K562 (cell line): ENCODE results near the gene NUP160. TPM values are rescaled to one million over a fixed set of nuclear protein-coding genes. Genes with fewer than 3 reads are reported as not detected.
A peak's percentile ranks its signal among the peaks of the same experiment; 100 is the strongest.
"Not testable (repeated sequence)": the region's sequence is repeated elsewhere in the genome, so short reads cannot be mapped to it uniquely, and the experiment has no call there.

Source experiments
- ATAC-seq: fragments of 200-7000 bp; cut with Tn5 transposase; 3 replicates; pipeline ENCODE4 v1.9.1; 2020; ENCODE audit warnings: moderate library complexity
- BruUV-seq: library from RNA; stranded (reverse); fragments of 400-500 nt; replicated peaks from 2 replicates; lab custom pipeline; 2021; lab: Mats Ljungman, UMichigan
- CTCF ChIA-PET: fragments of 300-600 bp; formaldehyde crosslinking; extraction: SDS; loops from one replicate; lab custom pipeline; 2021; ENCODE audit warnings: low intra/inter-chr PET ratio; lab: Yijun Ruan, JAX
- POLR2A ChIA-PET: fragments of 300-600, 350-650 bp; sonication (Branson Sonifier 250); formaldehyde crosslinking; extraction: SDS; loops from one replicate; lab custom pipeline; 2021; ENCODE audit warnings: antibody characterized with exemption, inconsistent platforms; lab: Yijun Ruan, JAX
- DNase-seq, 4 experiments: peaks; one replicate each; pipeline versions ENCODE4 v3.0.0 to v3.0.0-alpha.2; 2011 to 2018; ENCODE audit warnings: low spot score in 3 of 4, mixed read lengths in 3 of 4; ENCODE audit errors: extremely low read depth in 1 of 4
- FAIRE-seq: peaks from 2 replicates; lab custom pipeline; 2011; peaks lifted over from hg19 to GRCh38; lab: Jason Lieb, UNC
- H2AFZ ChIP-seq: 2 replicates; pipeline ENCODE4 v1.6.0; 2011; ENCODE audit warnings: low read depth, low read length, control low read depth, inconsistent platforms
- H3K27ac ChIP-seq: fragments of 200-600 bp; 3 replicates; pipeline ENCODE4 v1.8.0; 2011; ENCODE audit warnings: low read depth, mild to moderate bottlenecking, control low read depth, inconsistent platforms, low read length, moderate library complexity, mixed read lengths; ENCODE audit errors: extremely low read depth
- H3K27me3 ChIP-seq, 2 experiments: fragments of 300-600 bp in 1 of 2; 2 replicates in 1 of 2; 3 replicates in 1 of 2; pipeline versions ENCODE4 v1.6.0 to v1.8.0; 2011; ENCODE audit warnings: inconsistent platforms in 2 of 2, low read length in 2 of 2, mild to moderate bottlenecking in 1 of 2, mixed read lengths in 1 of 2, moderate library complexity in 1 of 2; ENCODE audit not compliant: control insufficient read depth in 2 of 2, insufficient read depth in 2 of 2
- H3K36me3 ChIP-seq: fragments of 300-600 bp; 3 replicates; pipeline ENCODE4 v1.8.0; 2011; ENCODE audit warnings: mild to moderate bottlenecking, low read length, inconsistent platforms; ENCODE audit not compliant: control insufficient read depth, insufficient read depth
- H3K4me1 ChIP-seq, 2 experiments: fragments of 200-600 bp in 1 of 2; replicated peaks in 1 of 2; 2 replicates in 1 of 2; 3 replicates in 1 of 2; pipeline versions ENCODE4 v1.5.1 to v1.8.0; 2011; ENCODE audit warnings: inconsistent platforms in 2 of 2, low read length in 2 of 2, mild to moderate bottlenecking in 1 of 2, mixed read lengths in 1 of 2, moderate library complexity in 1 of 2; ENCODE audit not compliant: control insufficient read depth in 2 of 2, insufficient read depth in 2 of 2
- H3K4me2 ChIP-seq: 2 replicates; pipeline ENCODE4 v1.6.1; 2011; ENCODE audit warnings: low read length, control low read depth, inconsistent platforms, mixed read lengths; ENCODE audit not compliant: insufficient read depth
- H3K4me3 ChIP-seq: fragments of 200-600 bp; sonication (generic), shearing (Covaris generic); 2 replicates; pipeline ENCODE4 v1.5.1; 2016; ENCODE audit warnings: control low read depth, inconsistent platforms
- H3K79me2 ChIP-seq: fragments of 200-600 bp; 3 replicates; pipeline ENCODE4 v1.8.0; 2011; ENCODE audit warnings: low read length, inconsistent platforms; ENCODE audit not compliant: control insufficient read depth, insufficient read depth
- H3K9ac ChIP-seq, 2 experiments: 2 replicates each; pipeline versions ENCODE4 v1.6.0 to v1.6.1; 2011; ENCODE audit warnings: low read depth in 2 of 2, low read length in 2 of 2, control low read depth in 1 of 2, inconsistent platforms in 1 of 2, mild to moderate bottlenecking in 1 of 2, mixed read lengths in 1 of 2; ENCODE audit not compliant: insufficient read depth in 1 of 2
- H3K9me1 ChIP-seq: one replicate; pipeline ENCODE4 v1.6.0; 2011; ENCODE audit warnings: inconsistent platforms, mild to moderate bottlenecking, low read length, moderate library complexity; ENCODE audit not compliant: control insufficient read depth, insufficient read depth
- H3K9me3 ChIP-seq: replicated peaks from 2 replicates; pipeline ENCODE4 v1.5.1; 2011; ENCODE audit warnings: low read depth, low read length, inconsistent platforms; ENCODE audit not compliant: control insufficient read depth, insufficient read depth
- H4K20me1 ChIP-seq: replicated peaks from 2 replicates; pipeline ENCODE4 v1.6.1; 2011; ENCODE audit warnings: low read length, inconsistent platforms, mixed read lengths; ENCODE audit not compliant: control insufficient read depth, insufficient read depth
- ATF7 ChIP-seq: fragments of 450-650 bp; IDR thresholded peaks from 2 replicates; pipeline ENCODE4 v1.7.1; 2014; ENCODE audit warnings: mild to moderate bottlenecking, moderate library complexity
- BHLHE40 ChIP-seq: IDR thresholded peaks from 2 replicates; pipeline ENCODE4 v1.6.1; 2011; ENCODE audit warnings: low read length, improper control_type of control experiment
- MEF2A ChIP-seq: IDR thresholded peaks from 2 replicates; pipeline ENCODE4 v1.6.1; 2011; ENCODE audit warnings: low read depth, mild to moderate bottlenecking, low read length, moderate library complexity; ENCODE audit not compliant: control insufficient read depth
- NCOA1 ChIP-seq: fragments of 450-650 bp; IDR thresholded peaks from 2 replicates; pipeline ENCODE4 v1.6.1; 2016; ENCODE audit warnings: low read depth
- NR4A1 ChIP-seq, 2 experiments: fragments of 250-450 bp in 1 of 2; fragments of 450-650 bp in 1 of 2; sonication (Bioruptor Pico) in 1 of 2; IDR thresholded peaks; 2 replicates each; pipeline versions ENCODE4 v1.4.0 to v1.6.1; 2016 to 2020; ENCODE audit warnings: mild to moderate bottlenecking in 2 of 2, missing compliant biosample characterization in 1 of 2, missing genetic modification characterization in 1 of 2, moderate library complexity in 1 of 2
- WGBS: fragments of 100-300 bp; shearing (Covaris generic); methylation state at CpG from one replicate; pipeline ENCODE4 v1.1.6; 2016; ENCODE audit warnings: low coverage, mixed read lengths; ENCODE audit not compliant: insufficient coverage; ENCODE audit errors: missing lambda C conversion rate; 5-methylcytosine and 5-hydroxymethylcytosine counted together
- in situ Hi-C: fragments of 300-500 bp; cut with MboI; formaldehyde crosslinking; loops from 4 replicates; pipeline ENCODE4 v1.15.0; 2018; ENCODE audit warnings: inconsistent platforms, mixed read lengths
- intact Hi-C: fragments of 100-400 bp; cut with micrococcal nuclease; formaldehyde crosslinking; loops from 2 replicates; pipeline ENCODE4 v1.14.2; 2022
- polyA plus RNA-seq, 8 experiments: library from polyadenylated mRNA; depleted of rRNA in 4 of 8; stranded (reverse) in 5 of 8; unstranded in 3 of 8; fragments of >200 nt; fragmentation: Nextera tagmentation in 2 of 8; fragmentation: Illumina TruSeq in 1 of 8; extraction: Ambion mirVana in 2 of 8; extraction: Trizol in 1 of 8; gene quantifications; 2 replicates each; pipeline versions ENCODE4 v1.2.1 to v1.2.3, GENCODE V29; 2011 to 2014; ENCODE audit warnings: inconsistent platforms in 1 of 8, missing spikeins in 1 of 8
- total RNA-seq, 7 experiments: library from RNA; depleted of rRNA in 6 of 7; stranded (reverse); fragments of >200 nt in 6 of 7; fragmentation: Illumina TruSeq in 2 of 7; extraction: Trizol in 2 of 7; gene quantifications; 2 replicates each; pipeline versions ENCODE4 v1.2.1 to v1.2.3, GENCODE V29; 2011 to 2021; ENCODE audit warnings: low replicate concordance in 1 of 7
- TF ChIP-seq, protein P1 (sequence below): sonication (generic); formaldehyde crosslinking; IDR thresholded peaks from 2 replicates; pipeline ENCODE4 v1.8.0; 2022; ENCODE audit warnings: mild to moderate bottlenecking, missing genetic modification reagents

NUP160 gene
- total and polyA plus RNA-seq, 9 of the 15 experiments (the other 6 are each of a cell fraction or from before 2014, with no cell fraction given), result 41.5 to 112 (median 65.0) TPM

DNA sequence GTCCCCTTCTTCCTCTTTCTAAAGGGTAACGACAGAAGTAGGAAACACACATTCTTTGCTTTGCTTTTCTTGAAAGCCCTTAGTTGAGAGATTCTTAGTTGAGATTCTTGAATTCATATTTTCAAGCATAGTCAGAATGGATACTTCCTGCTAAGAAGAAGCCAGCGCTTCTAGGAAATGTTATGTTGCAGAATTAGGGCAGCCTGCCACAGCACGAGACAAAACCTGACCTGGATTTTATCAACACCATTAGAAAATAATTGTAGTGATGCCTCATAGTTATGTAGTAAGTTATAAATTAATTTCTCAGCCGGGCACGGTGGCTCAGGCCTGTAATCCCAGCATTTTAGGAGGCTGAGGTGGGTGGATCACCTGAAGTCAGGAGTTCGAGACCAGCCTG is 37.9 kb upstream of the NUP160 start:
- Histone ChIP-seq H3K27ac (no peak overlapping the region), H3K9ac (no peak overlapping the region), H3K4me2 (no peak overlapping the region), H3K4me1 (no peaks in the 10 kb centered on the region), H3K4me3 (no peak overlapping the region), H4K20me1 (no peaks in the 10 kb centered on the region), H3K9me3 (no peaks in the 10 kb centered on the region), H3K9me1 (no peaks in the 10 kb centered on the region), H3K27me3 (peaks cover 0 to 4% of the 10 kb centered on the region in 2 experiments; a peak in 1 of 5 replicates), H3K36me3 (no peaks in the 10 kb centered on the region), H3K79me2 (no peaks in the 10 kb centered on the region), H2AFZ (peak overlapping the region; percentile 70; the same call in 1 of the 2 replicates)
- CTCF ChIA-PET, result no interaction called here
- ATAC-seq, result no peak; the same call in 2 of the 3 replicates
- BruUV-seq, result no TSS peak
- in situ Hi-C loops, result no loop called here
- FAIRE-seq, result peak; percentile 51
- TF ChIP-seq ATF7 (no peak), NR4A1 (CRISPR knock-in tag; IDR thresholded peaks at IDR 0.05) (no peak), NR4A1 (tag; IDR thresholded peaks at IDR 0.05) (no peak), NCOA1 (no peak), MEF2A (no peak), BHLHE40 (0 out of 2 replicates have a peak, but pooled peaks have one; percentile 13)
- TF ChIP-seq, protein P1, sequence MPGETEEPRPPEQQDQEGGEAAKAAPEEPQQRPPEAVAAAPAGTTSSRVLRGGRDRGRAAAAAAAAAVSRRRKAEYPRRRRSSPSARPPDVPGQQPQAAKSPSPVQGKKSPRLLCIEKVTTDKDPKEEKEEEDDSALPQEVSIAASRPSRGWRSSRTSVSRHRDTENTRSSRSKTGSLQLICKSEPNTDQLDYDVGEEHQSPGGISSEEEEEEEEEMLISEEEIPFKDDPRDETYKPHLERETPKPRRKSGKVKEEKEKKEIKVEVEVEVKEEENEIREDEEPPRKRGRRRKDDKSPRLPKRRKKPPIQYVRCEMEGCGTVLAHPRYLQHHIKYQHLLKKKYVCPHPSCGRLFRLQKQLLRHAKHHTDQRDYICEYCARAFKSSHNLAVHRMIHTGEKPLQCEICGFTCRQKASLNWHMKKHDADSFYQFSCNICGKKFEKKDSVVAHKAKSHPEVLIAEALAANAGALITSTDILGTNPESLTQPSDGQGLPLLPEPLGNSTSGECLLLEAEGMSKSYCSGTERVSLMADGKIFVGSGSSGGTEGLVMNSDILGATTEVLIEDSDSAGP (CRISPR knock-in tag), result no peak
- DNase-seq, result no peak
- POLR2A ChIA-PET, result no interaction called here
- intact Hi-C loops, result no loop called here
- 15% methylated on average over 6 of the region's 6 CpGs for WGBS

DNA sequence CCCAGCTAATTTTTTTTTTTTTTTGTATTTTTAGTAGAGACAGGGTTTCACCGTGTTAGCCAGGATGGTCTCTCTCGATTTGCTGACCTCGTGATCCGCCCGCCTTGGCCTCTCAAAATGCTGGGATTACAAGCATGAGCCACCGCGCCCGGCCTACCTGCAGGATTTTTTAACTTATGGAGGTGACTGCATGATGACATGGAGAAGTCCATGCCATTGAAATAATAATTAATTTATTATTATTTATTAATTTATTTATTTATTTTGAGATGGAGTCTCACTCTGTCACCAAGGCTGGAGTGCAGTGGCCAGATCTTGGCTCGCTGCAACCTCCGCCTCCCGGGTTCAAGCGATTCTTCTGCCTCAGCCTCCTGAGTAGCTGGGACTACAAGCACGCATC is 34.3 kb upstream of the NUP160 start:
- H3K9me3 ChIP-seq, FAIRE-seq, H3K9ac ChIP-seq, H3K27me3 ChIP-seq, ATAC-seq, H3K36me3 ChIP-seq, POLR2A ChIA-PET, H3K4me2 ChIP-seq, H3K4me1 ChIP-seq, CTCF ChIA-PET, BruUV-seq, DNase-seq, intact Hi-C loops, H3K79me2 ChIP-seq, H3K27ac ChIP-seq, H4K20me1 ChIP-seq, H3K9me1 ChIP-seq, H2AFZ ChIP-seq, H3K4me3 ChIP-seq, in situ Hi-C loops: not testable (repeated sequence)
- WGBS, result 77% methylated on average over 13 of the region's 13 CpGs
